Bone marrow (tissue), 2 donors: Measurements from ENCODE around the gene SLC39A13.

Experiments
- DNase-seq, 2 donors: peaks; one replicate each; lab custom pipeline; 2025; lab: John Stamatoyannopoulos, UW

SLC39A13 gene

GRCh38 chr11:47407746-47408590, at the start of gene SLC39A13:
Gene SLC39A13, plus strand, starts transcription at chr11:47408590. Its CDS starts 1,505 bp downstream, at chr11:47410095.
- DNase-seq = peak; percentile 95 to 99

GRCh38 chr11:47358731-47359051, 49.7 kb upstream of the SLC39A13 start:
- DNase-seq = no peak

- no peak for DNase-seq
Observed at GRCh38 chr11:47359162-47359561, 49.2 kb upstream of the SLC39A13 start.

- peak; percentile 45 to 70 for DNase-seq
Observed at GRCh38 chr11:47359586-47359985, 48.8 kb upstream of the SLC39A13 start.

- no peak for DNase-seq
Observed at GRCh38 chr11:47360341-47360740, 48.0 kb upstream of the SLC39A13 start.

- DNase-seq = no peak
Observed at GRCh38 chr11:47361419-47361818, 47.0 kb upstream of the SLC39A13 start.

- no peak for DNase-seq
Observed at GRCh38 chr11:47366020-47366490, 42.3 kb upstream of the SLC39A13 start.

- no peak for DNase-seq
Observed at GRCh38 chr11:47369676-47370075, 38.7 kb upstream of the SLC39A13 start.

- no peak for DNase-seq
Observed at GRCh38 chr11:47372422-47372821, 36.0 kb upstream of the SLC39A13 start.

- peak; percentile 52 to 65 for DNase-seq
Observed at GRCh38 chr11:47373876-47374719, 34.3 kb upstream of the SLC39A13 start.

- DNase-seq = no peak
Observed at GRCh38 chr11:47374720-47375019, 33.7 kb upstream of the SLC39A13 start.

- DNase-seq = no peak
Observed at GRCh38 chr11:47375020-47375419, 33.4 kb upstream of the SLC39A13 start.

- DNase-seq = no peak
Observed at GRCh38 chr11:47375546-47376085, 32.8 kb upstream of the SLC39A13 start.

- DNase-seq = no peak
Observed at GRCh38 chr11:47376107-47376524, 32.3 kb upstream of the SLC39A13 start.

- peak; percentile 6 to 54 for DNase-seq
Observed at GRCh38 chr11:47376525-47377371, 31.6 kb upstream of the SLC39A13 start.

- DNase-seq = no peak
Observed at GRCh38 chr11:47377571-47378009, 30.8 kb upstream of the SLC39A13 start.

- DNase-seq = peak; percentile 71 to 87
Observed at GRCh38 chr11:47378010-47378835, 30.2 kb upstream of the SLC39A13 start, which contains the start of gene SPI1. Gene SPI1, minus strand, starts transcription at chr11:47378547. Its CDS starts 194 bp downstream, at chr11:47378353.

GRCh38 chr11:47378836-47379170, 29.6 kb upstream of the SLC39A13 start:
- DNase-seq = no peak

GRCh38 chr11:47379317-47379716, 29.1 kb upstream of the SLC39A13 start:
- no peak for DNase-seq

GRCh38 chr11:47380078-47380477, 28.3 kb upstream of the SLC39A13 start:
- no peak for DNase-seq

- no peak for DNase-seq
Observed at GRCh38 chr11:47383071-47383470, 25.3 kb upstream of the SLC39A13 start.
